Daoy (cell line): ENCODE results near the gene CAMK1D. TPM values are rescaled to one million over a fixed set of nuclear protein-coding genes. Genes with fewer than 3 reads are reported as not detected.
"Not testable (repeated sequence)": the region's sequence is repeated elsewhere in the genome, so short reads cannot be mapped to it uniquely, and the experiment has no call there.

Experiments
- DNase-seq: peaks from one replicate; pipeline ENCODE4 v3.0.0-alpha.2; 2015; ENCODE audit warnings: low read depth
- total RNA-seq: library from RNA; depleted of rRNA; stranded (reverse); fragments of >200 nt; shearing (Covaris generic); gene quantifications from 2 replicates; pipeline ENCODE4 v1.2.3, GENCODE V29; 2014

Gene CAMK1D
- total RNA-seq, 1 experiment from 2014 or later, result 6.1 TPM

DNA sequence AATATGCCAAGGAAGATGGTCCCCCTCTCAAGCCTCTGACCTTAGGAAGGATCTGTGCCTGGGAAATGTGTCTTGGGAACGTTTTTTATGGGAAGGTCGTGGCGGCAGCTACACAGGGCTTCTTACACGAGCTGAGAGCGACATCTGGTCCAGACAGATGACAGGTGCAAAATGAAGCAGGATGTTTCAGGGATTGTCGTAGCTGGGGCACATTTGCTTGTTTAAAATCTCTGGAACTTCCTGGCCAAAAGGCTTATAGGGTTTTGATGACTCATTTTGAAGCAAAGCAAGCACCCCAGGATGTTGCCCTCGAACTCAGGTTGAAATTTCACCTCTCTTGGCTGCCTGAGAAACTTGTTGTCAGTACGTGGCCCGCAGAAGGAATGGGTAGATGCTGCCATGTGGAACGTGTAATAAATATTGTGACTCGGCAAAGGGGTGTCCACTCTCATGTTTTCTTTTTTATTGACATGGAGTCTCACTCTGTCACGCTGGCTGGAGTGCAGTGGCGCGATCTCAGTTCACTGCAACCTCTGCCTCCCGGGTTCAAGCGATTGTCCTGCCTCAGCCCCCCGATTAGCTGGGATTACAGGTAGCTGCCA lies 117.5 kb downstream of the CAMK1D start:
- DNase-seq, result peak; percentile 13

DNA sequence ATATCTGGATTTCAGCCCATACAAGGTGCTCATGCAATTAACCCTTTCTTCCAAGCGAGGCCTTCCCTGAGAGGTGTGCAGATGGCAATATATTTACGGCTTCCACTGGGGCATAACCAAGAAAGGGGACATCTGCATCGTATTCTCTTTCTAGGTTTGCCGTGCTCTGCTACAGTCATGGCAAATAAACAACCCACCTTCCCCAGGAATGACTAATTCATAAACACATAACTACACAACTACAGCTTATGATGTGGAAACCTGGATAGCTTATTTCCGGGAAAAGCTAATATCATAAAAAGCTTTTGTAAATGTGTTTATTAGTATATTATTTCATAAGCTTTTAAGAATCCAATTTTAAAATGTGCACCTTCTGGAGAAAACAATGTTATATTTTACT lies 120.0 kb downstream of the CAMK1D start:
- DNase-seq, result no peak

DNA sequence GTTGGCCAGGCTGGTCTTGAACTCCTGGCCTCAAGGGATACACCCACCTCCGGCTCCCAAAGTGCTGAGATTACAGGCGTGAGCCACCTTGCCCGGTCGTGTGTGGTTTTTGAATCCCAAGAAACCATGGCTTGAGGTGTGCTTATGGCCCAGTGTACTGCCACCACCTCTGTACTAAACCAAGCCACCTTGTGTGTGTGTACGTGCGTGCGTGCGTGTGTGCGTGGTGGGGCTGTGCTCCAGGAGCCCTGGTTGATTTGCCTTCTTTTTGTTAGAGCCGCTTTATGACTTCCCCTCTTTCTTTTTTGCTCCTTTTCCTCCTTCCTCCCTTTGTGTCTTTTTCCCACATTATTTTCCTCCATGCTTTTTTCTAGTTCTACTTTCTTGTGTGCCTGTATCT lies 121.4 kb downstream of the CAMK1D start:
- no peak for DNase-seq

DNA sequence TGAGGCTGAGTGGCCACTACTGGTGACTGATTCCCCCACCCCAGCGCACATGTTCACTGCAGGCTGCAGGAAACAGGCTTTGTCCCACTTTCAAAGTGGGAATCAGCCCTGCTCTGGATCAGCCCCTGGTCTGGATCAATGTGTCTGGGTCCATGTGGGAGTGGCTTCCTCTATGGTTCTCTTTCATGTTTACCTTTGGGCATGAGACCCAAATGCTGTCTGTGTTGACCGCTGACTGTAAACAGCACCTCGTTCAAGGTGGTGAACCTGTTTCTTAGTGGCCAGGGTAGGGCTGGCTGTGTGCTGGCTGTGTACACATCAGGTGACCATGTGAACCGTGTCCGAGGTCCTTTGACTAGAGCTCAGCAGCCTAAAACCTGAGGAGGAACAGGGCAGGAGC lies 121.8 kb downstream of the CAMK1D start:
- no peak for DNase-seq

DNA sequence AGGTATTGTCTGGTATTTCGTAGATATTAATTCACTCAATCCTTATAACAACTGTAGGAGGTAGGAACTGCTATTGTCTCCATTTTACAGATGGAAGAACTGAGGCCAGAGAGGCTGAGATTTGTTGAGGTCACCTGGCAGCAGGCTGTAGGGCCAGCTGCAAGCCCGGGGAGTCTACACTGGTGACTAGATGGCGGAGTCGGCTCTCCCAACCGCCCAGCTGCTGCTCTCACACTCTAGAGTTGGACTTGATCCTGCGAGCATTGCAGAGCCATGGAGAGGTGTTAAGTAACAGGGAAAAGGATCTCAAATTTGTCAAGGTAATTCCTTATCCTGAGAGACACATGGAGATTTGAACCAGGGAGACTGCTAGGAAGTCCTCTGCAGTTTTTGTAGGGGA lies 124.1 kb downstream of the CAMK1D start:
- no peak for DNase-seq

DNA sequence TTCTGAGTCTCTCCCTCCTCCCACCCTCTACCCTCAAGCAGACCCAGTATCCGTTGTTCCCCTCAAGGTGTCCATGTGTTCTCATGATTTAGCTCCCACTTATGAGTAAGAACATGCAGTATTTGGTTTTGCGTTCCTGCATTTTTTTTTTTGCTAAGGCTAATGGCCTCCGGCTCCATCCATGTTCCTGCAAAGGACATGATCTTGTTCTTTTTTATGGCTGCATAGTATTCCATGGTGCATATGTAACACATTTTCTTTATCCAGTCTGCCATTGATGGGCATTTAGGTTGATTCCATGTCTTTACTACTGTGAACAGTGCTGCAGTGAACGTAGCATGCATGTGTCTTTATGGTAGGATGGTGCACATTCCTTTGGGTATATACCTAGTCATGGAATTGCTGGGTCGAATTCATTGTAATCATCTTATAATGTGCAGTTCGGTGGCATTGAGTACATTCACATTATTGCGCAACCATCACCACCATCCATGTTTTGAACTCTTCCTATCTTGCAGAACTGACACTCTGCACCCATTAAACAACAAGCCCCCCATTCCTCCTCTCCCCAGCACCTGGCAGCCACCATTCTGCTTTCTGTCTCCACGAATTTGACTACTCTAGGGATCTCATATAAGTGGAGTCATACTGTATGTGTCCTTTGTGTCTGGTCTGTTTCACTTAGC lies 125.5 kb downstream of the CAMK1D start:
- no peak for DNase-seq

DNA sequence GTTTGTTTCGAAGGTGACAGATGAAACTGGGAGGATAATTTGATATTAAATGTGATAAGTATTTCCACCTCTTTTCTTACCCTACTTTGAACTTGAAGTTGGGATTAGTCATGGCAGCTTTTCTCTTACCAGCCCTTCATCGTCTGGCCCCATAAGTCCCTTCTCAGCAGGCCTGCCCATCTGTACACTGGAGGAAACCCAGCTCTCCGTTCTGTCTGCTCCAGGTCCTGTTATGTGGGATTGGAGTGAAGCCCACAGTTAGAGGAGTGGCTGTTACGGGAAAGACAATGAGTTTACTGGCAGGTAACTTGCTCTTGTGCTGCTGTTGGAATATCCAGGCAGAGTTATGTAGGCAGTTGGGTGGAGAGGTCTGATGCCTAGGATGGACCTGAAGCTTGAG lies 127.3 kb downstream of the CAMK1D start:
- DNase-seq, result no peak

DNA sequence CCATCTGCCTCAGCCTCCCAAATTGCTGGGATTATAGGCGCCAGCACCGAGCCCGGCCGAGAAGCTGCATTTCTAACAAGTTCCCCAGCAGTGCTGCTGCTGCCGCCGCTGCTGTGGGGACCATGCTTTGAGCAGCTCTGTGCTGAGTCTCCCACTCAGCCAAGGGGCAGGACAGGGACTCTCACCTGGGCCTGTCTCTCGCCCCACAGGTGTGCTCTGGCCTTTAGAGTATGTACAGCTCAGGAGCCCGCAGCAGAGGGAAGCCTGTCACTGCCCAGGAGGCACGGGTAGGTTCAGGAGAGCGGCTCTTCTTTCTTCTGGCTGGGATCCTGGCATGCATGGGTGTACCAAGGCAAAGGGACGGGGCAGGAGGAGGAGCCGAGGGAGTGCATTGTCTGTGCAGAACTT lies 130.1 kb downstream of the CAMK1D start:
- no peak for DNase-seq

DNA sequence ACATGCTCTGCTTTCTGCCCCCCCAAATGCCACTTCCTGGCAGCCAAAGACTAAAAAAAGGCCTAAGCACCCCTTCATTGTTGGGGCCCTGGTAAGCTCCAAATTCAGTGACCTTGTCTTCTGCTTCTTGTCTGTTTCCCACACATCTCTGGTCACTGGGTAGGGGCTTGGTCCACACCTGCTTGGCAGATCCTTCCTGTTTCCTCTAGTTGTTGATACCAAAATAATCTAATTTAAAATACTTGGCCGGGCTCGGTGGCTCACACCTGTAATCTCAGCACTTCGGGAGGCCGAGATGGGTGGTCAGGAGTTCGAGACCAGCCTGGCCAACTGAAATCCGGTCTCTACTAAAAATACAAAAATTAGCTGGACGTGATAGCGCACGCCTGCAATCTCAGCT lies 130.6 kb downstream of the CAMK1D start:
- DNase-seq, result no peak

DNA sequence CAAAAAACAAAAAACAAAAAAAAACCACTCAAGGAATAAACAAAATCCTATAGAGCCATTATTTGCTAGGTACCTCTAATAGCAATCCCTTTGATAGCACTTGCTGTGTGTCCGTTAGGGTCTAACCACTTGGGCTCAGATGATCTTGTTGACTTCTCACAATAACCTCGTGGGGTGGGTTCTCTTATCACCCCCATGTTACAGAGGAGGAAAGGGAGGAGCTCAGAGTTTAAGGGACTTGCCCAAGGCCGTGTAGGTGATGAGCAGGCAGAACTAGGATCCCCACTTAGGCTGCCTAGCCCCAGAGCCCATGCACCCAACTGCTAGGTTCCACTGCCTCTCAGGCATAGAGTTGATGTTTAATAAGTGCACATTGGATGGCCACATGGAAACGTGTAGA lies 131.1 kb downstream of the CAMK1D start:
- no peak for DNase-seq

DNA sequence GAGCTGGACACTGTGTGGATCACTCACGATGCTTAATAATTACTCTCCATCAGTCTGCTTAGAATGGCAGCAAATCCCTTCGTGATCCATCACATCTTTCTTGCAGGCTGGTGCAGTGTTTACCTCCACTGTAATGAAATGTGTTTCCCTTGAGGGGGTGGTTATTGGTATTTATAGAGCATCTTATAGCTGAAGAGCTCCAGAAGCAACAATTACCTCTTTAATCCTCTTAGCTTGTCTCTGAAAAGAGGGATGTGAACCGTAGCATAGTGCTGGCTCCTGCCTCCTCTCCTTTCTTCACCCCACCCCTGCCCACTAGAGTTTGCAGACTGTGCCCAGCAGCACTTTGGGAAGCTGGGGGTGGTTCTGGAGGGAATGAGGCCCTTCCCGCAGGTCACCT lies 132.6 kb downstream of the CAMK1D start:
- DNase-seq, result no peak

DNA sequence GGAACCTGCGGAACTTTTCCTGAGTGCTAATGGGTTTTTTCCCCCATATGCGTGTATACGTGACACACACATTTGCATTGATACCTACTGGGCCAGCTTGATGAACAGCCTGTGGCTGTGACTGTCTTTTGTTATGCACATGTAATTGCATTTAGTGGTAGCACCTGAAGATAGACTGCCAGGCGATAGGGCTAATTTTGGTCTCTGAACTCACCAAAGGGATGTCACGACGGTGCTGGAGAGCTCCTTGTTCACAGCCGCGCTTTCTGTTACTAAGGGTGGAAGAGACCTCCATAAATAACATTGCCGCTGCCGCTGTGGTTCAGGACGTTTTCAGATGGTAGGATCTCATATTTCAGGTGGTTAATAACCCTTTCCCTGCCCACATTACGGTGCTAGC lies 133.2 kb downstream of the CAMK1D start:
- DNase-seq, result no peak

DNA sequence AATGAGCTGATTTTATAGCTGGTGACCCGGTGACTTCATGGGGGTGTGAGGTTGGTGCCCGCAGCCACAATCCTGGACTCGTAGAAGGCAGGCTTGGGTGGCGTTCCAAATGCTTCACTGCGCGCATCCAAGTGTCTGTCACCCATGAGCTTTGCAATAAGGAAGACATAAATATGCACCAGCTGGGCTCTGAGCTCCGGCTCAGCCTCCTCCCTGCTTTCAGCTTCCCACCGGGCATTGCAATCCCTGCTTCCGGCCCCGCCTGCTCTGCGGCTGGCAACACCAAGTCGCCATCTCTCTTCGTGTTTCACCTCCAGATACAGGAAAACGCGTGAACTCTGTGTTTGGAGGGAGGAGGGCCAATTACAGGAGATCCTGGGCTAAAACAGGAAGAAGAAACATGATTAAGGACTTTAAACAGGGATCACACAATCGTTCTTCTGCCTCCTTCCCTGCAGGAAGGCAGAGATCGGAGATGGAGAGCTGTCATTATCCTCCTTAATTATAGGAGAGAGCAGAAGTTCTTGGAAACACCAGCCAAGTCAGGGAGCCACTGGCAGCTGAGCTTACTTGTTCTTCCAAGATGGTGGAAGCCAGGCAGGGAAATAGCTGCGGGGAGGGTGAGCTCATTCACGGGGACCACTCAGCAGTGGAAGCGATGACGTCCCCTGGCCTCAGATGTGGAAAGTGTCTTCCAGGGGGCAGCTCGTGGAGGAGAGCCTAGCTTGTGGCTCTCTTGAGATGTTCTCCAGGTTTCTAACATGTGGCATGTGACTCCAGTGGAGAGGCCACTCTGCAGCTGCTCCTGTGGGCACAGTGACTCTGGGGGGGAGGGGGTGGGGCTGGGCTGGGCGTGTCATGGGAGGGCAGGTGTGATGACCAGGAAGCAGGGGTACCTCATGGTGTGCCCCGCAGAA lies 134.9 kb downstream of the CAMK1D start:
- DNase-seq, result no peak

DNA sequence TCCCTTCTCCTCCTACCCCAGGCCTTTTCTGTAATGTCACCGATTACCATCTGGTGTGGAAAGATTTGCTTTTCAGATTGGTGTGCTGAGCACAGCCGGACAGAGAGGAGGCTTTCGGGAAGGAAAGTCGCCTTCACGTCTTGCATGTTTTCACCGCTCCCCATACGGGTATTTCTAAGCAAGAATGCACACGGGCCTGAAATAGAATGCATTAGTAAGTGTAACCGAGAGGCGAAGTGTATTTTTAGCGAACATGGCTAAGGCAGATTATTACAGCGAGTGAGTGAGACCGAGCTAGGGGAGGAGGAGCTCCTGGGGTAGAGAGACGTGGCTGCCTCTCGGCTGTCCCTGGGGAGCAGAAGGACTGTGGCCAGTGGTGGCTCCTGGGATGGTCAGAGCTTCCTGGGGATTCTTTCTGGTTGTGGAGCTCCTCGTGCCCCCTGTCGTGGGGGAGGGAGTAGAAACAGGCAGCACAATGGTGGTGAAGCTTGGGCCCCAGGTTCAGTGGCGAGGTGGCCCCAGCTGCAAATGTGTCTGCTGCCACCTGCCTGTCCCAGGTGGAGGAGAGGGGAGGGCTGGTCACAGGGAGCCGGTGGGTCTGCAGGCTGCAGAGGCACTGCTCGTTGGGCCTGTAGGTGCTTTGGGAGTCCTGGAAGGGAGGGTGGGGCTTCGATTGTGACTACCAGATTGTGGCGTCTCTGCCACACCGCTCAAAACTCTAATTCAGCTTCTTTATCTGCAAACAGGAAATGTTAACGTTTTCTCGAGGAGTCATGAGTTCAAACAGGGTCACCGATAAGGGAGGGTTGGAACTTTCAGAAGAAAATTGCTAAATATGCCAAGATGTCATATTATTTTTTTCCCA lies 135.8 kb downstream of the CAMK1D start:
- DNase-seq, result no peak

DNA sequence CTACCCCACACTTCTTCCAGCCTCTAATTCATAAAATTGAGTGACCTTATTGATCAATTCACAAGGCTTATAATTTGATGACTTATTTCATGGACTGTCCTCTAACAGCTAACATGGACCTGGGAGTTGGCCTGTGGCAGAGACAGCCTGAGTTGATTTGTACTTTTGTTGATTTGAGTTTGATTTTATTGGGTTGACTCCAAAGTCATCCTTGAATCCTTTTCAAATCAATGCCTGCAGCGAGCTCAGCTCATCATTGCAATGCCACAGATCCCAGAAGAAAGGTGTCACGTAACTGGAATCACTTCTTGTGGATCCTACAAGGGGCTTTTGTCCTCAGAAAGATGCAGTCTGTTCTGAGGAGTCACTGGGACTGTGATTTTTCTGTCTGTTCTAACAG lies 138.0 kb downstream of the CAMK1D start:
- no peak for DNase-seq

DNA sequence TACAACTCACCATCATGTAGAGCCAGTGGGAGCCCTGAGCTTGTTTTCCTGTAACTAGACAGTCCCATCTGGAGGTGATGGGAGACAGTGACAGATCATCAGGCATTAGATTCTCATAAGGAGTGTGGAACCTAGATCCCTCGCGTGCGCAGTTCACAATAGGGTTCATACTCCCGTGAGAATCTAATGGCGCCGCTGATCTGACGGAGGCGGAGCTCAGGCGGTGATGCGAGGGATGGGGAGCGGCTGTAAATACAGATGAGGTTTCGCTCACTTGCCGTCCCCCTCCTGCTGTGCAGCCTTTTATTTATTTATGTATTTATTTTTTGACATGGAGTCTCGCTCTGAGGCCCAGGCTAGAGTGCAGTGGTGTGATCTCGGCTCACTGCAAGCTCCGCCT lies 139.3 kb downstream of the CAMK1D start:
- no peak for DNase-seq

DNA sequence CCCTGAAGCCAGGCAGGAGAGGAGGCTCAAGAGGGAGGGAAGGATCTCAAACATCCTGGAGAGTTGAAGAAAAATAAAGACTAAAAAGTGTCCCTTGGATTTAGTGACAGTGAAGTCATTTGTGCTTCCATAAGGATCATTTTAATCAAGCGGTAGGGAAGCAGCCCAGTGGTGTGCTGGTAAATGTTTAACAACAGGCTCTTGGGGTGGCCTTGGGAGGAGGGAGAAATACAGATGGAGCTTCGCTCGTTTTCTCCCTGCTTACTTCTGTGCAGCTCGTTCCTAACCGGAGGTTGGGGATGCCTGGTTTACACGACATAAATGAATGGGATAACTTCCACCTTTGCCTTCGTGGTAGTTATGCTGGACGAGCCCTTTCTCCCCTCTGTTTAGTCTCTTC lies 140.0 kb downstream of the CAMK1D start:
- no peak for DNase-seq

DNA sequence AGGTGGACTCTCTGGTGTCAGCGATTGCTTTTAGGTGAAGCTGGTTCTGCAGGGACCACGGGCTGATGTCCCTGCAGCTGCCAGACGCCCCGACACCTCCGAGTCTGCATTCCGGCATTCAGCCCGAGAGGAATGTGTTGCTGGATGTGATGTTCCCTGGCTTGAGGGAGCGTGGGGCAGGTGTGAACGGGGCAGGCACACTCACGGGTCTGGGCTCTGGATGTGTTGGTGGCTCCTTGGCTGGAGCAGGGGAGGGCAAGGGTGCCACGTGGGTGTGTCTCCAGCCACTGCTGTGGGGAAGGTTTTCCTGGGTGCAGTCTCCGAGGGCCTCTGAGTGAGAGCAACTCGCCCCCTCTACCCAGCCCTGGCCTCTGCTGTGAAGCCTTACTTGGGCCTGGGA lies 140.5 kb downstream of the CAMK1D start:
- no peak for DNase-seq

DNA sequence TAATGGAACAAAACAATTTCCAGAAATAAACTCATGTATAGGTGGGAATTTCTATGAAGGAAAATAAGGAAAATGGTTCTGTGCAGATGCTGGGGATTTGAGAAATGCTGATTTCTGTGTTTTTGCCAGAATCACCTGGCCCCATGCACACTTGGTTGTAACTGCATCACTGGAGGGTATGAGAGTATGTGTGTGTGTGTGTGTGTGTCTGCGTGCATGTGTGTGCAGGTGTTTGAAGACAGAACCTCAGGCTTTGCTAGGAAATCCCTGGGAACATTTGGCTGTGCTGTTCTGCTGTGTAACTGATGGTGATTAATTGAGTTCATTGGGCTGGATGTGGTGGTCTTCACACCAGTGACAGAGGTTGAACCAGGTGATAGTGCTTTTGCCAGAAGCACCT lies 141.6 kb downstream of the CAMK1D start:
- DNase-seq, result no peak

DNA sequence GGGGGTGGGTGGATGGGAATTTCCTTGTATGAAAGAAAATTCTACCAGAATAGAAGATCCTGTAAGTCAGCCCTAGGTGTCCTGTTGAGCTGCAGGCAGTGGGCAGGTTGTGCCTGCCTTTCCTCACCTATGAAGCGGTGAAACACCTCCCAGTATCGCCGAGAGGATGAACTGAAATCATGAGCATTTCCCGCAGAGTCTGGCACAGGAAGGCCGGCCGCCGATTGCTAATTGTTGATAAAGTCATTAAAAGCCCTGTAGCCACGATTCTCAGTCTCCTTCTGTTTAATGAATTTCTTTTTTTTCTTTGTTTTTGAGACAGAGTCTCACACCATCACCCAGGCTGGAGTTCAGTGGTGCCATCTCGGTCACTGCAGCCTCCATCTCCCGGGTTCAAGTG lies 142.1 kb downstream of the CAMK1D start:
- DNase-seq, result no peak

DNA sequence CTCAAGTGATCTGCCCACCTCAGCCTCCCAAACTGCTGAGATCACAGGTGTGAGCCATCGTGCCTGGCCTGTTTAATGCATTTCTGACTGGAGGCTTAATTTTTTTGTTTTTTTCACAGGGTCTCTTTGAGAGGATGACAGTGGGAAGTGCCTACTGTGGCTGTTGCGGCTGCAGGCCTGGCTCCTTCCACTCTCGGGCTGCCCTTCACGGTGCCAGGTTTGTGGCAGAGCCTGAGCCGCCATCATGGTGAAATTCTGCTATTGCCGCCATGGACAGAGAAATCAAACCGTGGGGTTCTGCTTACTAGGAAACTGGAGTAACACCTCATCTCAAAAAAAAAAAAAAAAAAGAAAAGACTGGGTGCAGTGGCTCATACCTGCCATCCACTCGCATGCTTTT lies 142.7 kb downstream of the CAMK1D start:
- DNase-seq, result no peak

DNA sequence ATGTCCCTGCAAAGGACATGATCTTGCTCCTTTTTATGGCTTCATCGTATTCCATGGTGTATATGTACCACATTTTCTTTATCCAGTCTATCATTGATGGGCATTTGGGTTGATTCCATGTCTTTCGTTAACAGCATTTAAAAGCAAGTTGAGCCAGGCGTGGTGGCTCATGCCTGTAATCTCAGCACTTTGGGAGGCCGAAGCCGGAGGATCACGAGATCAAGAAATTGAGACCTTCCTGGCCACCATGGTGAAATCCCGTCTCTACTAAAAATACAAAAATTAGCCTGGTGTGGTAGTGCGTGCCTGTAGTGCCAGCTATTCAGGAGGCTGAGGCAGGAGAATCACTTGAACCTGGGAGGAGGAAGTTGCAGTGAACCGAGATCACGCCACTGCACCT lies 147.7 kb downstream of the CAMK1D start:
- not testable (repeated sequence) for DNase-seq
